K562 (cell line): Measurements from ENCODE around the gene TOM1L2. TPM values are rescaled to one million over a fixed set of nuclear protein-coding genes. Genes with fewer than 3 reads are reported as not detected.

Experiments used
- BCOR ChIP-seq: fragments of 450-650 bp; IDR thresholded peaks from 2 replicates; pipeline ENCODE4 v1.6.1; 2016
- CHD1 ChIP-seq: fragments of 200-600 bp; sonication (generic); IDR thresholded peaks from one replicate; pipeline ENCODE4 v1.6.1; 2012; ENCODE audit warnings: mild to moderate bottlenecking, moderate library complexity, low read length, inconsistent platforms
- CREBBP ChIP-seq: IDR thresholded peaks from one replicate; pipeline ENCODE4 v1.6.1; 2012; ENCODE audit warnings: low read depth, mild to moderate bottlenecking, control low read depth, inconsistent platforms, low read length
- KLF6 ChIP-seq: fragments of 250-450 bp; sonication (Bioruptor Pico); IDR thresholded peaks from 2 replicates; pipeline ENCODE4 v1.4.0; 2020; ENCODE audit warnings: mild to moderate bottlenecking, moderate library complexity, borderline replicate concordance
- MEF2A ChIP-seq: IDR thresholded peaks from 2 replicates; pipeline ENCODE4 v1.6.1; 2011; ENCODE audit warnings: low read depth, mild to moderate bottlenecking, low read length, moderate library complexity; ENCODE audit not compliant: control insufficient read depth
- MEF2D ChIP-seq: conservative IDR thresholded peaks from 2 replicates; pipeline ENCODE4 v1.6.1; 2016; ENCODE audit warnings: low read depth, missing genetic modification characterization, missing compliant biosample characterization
- NONO ChIP-seq, 2 experiments: fragments of 200-400 bp in 1 of 2; fragments of 450-650 bp in 1 of 2; formaldehyde crosslinking in 1 of 2; IDR thresholded peaks; 2 replicates each; pipeline ENCODE4 v1.6.1; 2017; ENCODE audit warnings: low read depth in 2 of 2, mild to moderate bottlenecking in 2 of 2, moderate library complexity in 2 of 2, low read length in 1 of 2
- NR1H2 ChIP-seq: sonication (generic); formaldehyde crosslinking; IDR thresholded peaks from 2 replicates; pipeline ENCODE4 v1.4.0; 2020; ENCODE audit warnings: mild to moderate bottlenecking, missing genetic modification reagents
- POLR2AphosphoS5 ChIP-seq: IDR thresholded peaks from 2 replicates; pipeline ENCODE4 v1.6.1; 2011; ENCODE audit warnings: mild to moderate bottlenecking, low read depth, low read length, moderate library complexity; ENCODE audit not compliant: control insufficient read depth, insufficient read depth
- RNF2 ChIP-seq: sonication (generic); IDR thresholded peaks from 2 replicates; pipeline ENCODE4 v1.6.1; 2016
- SMARCA5 ChIP-seq: fragments of 450-650 bp; IDR thresholded peaks from 2 replicates; pipeline ENCODE4 v1.6.1; 2016
- ZNF146 ChIP-seq: IDR thresholded peaks from one replicate; pipeline ENCODE4 v1.6.1; 2018; ENCODE audit warnings: missing compliant biosample characterization; ENCODE audit not compliant: unreplicated experiment
- ZNF224 ChIP-seq: sonication (generic); formaldehyde crosslinking; IDR thresholded peaks from 2 replicates; pipeline ENCODE4 v1.8.0; 2022; ENCODE audit warnings: mild to moderate bottlenecking, missing genetic modification reagents
- ZNF41 ChIP-seq: fragments of 250-450 bp; sonication (Bioruptor Pico); conservative IDR thresholded peaks from 2 replicates; pipeline ENCODE4 v1.4.0; 2020; ENCODE audit warnings: mild to moderate bottlenecking
- ZNF586 ChIP-seq: fragments of 450-650 bp; formaldehyde crosslinking; conservative IDR thresholded peaks from 2 replicates; pipeline ENCODE4 v1.4.0; 2020; ENCODE audit warnings: mild to moderate bottlenecking, moderate library complexity
- polyA plus RNA-seq, 8 experiments: library from polyadenylated mRNA; depleted of rRNA in 4 of 8; stranded (reverse) in 5 of 8; unstranded in 3 of 8; fragments of >200 nt; fragmentation: Nextera tagmentation in 2 of 8; fragmentation: Illumina TruSeq in 1 of 8; extraction: Ambion mirVana in 2 of 8; extraction: Trizol in 1 of 8; gene quantifications; 2 replicates each; pipeline versions ENCODE4 v1.2.1 to v1.2.3, GENCODE V29; 2011 to 2014; ENCODE audit warnings: inconsistent platforms in 1 of 8, missing spikeins in 1 of 8
- total RNA-seq, 7 experiments: library from RNA; depleted of rRNA in 6 of 7; stranded (reverse); fragments of >200 nt in 6 of 7; fragmentation: Illumina TruSeq in 2 of 7; extraction: Trizol in 2 of 7; gene quantifications; 2 replicates each; pipeline versions ENCODE4 v1.2.1 to v1.2.3, GENCODE V29; 2011 to 2021; ENCODE audit warnings: low replicate concordance in 1 of 7
- TF ChIP-seq, protein P1 (sequence below): fragments of 450-650 bp; conservative IDR thresholded peaks from 2 replicates; pipeline ENCODE4 v1.6.1; 2016; ENCODE audit warnings: missing genetic modification characterization, low read depth, mild to moderate bottlenecking, control low read depth, missing compliant biosample characterization
- TF ChIP-seq, protein P2 (sequence below): sonication (generic); formaldehyde crosslinking; IDR thresholded peaks from 2 replicates; pipeline ENCODE4 v1.8.0; 2022; ENCODE audit warnings: mild to moderate bottlenecking, missing genetic modification reagents
- TF ChIP-seq, protein P3 (sequence below), 2 experiments: fragments of 450-650 bp; formaldehyde crosslinking in 1 of 2; IDR thresholded peaks; 2 replicates each; pipeline versions ENCODE4 v1.4.0 to v1.6.1; 2014 to 2020; ENCODE audit warnings: mild to moderate bottlenecking in 2 of 2, borderline replicate concordance in 1 of 2, low read depth in 1 of 2

Gene TOM1L2
- total and polyA plus RNA-seq, 9 of the 15 experiments (the other 6 are each of a cell fraction or from before 2014, with no cell fraction given), result 0.07 to 6.0 (median 2.5) TPM

DNA sequence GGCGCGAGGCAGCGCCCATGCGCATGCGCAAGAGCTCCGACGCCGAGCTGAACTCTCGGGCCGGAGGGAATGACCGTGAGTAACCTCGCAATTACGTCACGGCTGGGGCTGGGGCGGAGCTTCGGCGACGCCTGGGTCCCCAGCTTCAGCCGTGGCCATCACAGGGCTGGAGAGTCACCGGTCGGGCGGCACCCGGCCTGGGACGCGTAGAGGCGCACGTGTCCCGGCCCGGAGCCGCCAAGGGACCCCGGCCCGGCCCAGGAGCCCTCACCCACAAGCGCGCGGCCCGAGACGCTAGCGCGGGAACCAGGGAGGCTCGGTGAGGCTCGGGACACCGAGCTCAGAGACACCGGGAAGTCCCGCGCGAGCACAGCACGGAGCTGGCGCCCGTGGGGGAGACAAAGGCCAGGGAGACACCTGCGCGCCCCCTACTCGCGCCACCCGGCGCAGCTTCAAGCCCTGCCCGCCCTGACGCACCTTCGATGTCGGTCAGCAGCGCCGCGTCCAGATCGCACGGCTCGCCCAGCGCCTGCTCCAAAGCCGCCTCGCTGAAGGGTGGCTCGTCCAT lies 135.9 kb downstream of the TOM1L2 start (continued):
- TF ChIP-seq CHD1 (peak; percentile 82), CREBBP (no peak), KLF6 (CRISPR knock-in tag) (no peak), SMARCA5 (no peak), RNF2 (peak; percentile 72; the same call in 1 of the 2 replicates), POLR2AphosphoS5 (peak; percentile 87), MEF2A (no peak), ZNF41 (no peak), MEF2D (tag) (no peak), ZNF224 (CRISPR knock-in tag) (no peak), ZNF586 (no peak), NONO (IDR thresholded peaks at IDR 0.05; ENCODE audit: low read depth in 2 of 2, low read length in 1 of 2) (peak; percentile 58 to 80; a peak in 3 of 4 replicates), ZNF146 (CRISPR knock-in tag) (no peak), NR1H2 (CRISPR knock-in tag) (peak; percentile 100), BCOR (no peak)
- TF ChIP-seq, protein P1, sequence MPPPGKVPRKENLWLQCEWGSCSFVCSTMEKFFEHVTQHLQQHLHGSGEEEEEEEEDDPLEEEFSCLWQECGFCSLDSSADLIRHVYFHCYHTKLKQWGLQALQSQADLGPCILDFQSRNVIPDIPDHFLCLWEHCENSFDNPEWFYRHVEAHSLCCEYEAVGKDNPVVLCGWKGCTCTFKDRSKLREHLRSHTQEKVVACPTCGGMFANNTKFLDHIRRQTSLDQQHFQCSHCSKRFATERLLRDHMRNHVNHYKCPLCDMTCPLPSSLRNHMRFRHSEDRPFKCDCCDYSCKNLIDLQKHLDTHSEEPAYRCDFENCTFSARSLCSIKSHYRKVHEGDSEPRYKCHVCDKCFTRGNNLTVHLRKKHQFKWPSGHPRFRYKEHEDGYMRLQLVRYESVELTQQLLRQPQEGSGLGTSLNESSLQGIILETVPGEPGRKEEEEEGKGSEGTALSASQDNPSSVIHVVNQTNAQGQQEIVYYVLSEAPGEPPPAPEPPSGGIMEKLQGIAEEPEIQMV, result no peak
- TF ChIP-seq, protein P2, sequence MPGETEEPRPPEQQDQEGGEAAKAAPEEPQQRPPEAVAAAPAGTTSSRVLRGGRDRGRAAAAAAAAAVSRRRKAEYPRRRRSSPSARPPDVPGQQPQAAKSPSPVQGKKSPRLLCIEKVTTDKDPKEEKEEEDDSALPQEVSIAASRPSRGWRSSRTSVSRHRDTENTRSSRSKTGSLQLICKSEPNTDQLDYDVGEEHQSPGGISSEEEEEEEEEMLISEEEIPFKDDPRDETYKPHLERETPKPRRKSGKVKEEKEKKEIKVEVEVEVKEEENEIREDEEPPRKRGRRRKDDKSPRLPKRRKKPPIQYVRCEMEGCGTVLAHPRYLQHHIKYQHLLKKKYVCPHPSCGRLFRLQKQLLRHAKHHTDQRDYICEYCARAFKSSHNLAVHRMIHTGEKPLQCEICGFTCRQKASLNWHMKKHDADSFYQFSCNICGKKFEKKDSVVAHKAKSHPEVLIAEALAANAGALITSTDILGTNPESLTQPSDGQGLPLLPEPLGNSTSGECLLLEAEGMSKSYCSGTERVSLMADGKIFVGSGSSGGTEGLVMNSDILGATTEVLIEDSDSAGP (CRISPR knock-in tag), result no peak
- TF ChIP-seq, protein P3, sequence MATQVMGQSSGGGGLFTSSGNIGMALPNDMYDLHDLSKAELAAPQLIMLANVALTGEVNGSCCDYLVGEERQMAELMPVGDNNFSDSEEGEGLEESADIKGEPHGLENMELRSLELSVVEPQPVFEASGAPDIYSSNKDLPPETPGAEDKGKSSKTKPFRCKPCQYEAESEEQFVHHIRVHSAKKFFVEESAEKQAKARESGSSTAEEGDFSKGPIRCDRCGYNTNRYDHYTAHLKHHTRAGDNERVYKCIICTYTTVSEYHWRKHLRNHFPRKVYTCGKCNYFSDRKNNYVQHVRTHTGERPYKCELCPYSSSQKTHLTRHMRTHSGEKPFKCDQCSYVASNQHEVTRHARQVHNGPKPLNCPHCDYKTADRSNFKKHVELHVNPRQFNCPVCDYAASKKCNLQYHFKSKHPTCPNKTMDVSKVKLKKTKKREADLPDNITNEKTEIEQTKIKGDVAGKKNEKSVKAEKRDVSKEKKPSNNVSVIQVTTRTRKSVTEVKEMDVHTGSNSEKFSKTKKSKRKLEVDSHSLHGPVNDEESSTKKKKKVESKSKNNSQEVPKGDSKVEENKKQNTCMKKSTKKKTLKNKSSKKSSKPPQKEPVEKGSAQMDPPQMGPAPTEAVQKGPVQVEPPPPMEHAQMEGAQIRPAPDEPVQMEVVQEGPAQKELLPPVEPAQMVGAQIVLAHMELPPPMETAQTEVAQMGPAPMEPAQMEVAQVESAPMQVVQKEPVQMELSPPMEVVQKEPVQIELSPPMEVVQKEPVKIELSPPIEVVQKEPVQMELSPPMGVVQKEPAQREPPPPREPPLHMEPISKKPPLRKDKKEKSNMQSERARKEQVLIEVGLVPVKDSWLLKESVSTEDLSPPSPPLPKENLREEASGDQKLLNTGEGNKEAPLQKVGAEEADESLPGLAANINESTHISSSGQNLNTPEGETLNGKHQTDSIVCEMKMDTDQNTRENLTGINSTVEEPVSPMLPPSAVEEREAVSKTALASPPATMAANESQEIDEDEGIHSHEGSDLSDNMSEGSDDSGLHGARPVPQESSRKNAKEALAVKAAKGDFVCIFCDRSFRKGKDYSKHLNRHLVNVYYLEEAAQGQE (IDR thresholded peaks at IDR 0.05; ENCODE audit: borderline replicate concordance), result no peak
- TF ChIP-seq, protein P3 (CRISPR knock-in tag; IDR thresholded peaks at IDR 0.05; ENCODE audit: low read depth), result peak; percentile 44; the same call in 1 of the 2 replicates
